Neuronal stem cell (in vitro differentiated cells): ENCODE results near the gene CD4.

Source experiments
- DNase-seq: peaks from one replicate; pipeline ENCODE4 v3.0.0-alpha.2; 2013; ENCODE audit warnings: low spot score
- H2AFZ ChIP-seq: one replicate; pipeline ENCODE4 v1.6.1; 2013; ENCODE audit warnings: mild to moderate bottlenecking, low read length, inconsistent platforms
- H2AK5ac ChIP-seq: 2 replicates; pipeline ENCODE4 v1.6.1; 2013; ENCODE audit warnings: low read depth, mild to moderate bottlenecking, inconsistent platforms, low read length, moderate library complexity, mixed read lengths
- H2BK120ac ChIP-seq: 2 replicates; pipeline ENCODE4 v1.6.1; 2013; ENCODE audit warnings: low read depth, mild to moderate bottlenecking, inconsistent platforms, low read length, moderate library complexity, mixed read lengths
- H2BK12ac ChIP-seq: one replicate; pipeline ENCODE4 v1.6.1; 2013; ENCODE audit warnings: low read length, inconsistent platforms
- H2BK15ac ChIP-seq: 2 replicates; pipeline ENCODE4 v1.6.1; 2013; ENCODE audit warnings: mild to moderate bottlenecking, low read length, inconsistent platforms, mixed read lengths
- H2BK5ac ChIP-seq: one replicate; pipeline ENCODE4 v1.6.1; 2013; ENCODE audit warnings: inconsistent platforms, mild to moderate bottlenecking, low read length, moderate library complexity
- H3K14ac ChIP-seq: one replicate; pipeline ENCODE4 v1.6.1; 2013; ENCODE audit warnings: low read length, inconsistent platforms
- H3K18ac ChIP-seq: 2 replicates; pipeline ENCODE4 v1.6.1; 2013; ENCODE audit warnings: low read length, inconsistent platforms
- H3K23ac ChIP-seq: 2 replicates; pipeline ENCODE4 v1.6.1; 2013; ENCODE audit warnings: low read depth, mild to moderate bottlenecking, mixed read lengths, low read length, inconsistent platforms; ENCODE audit not compliant: poor library complexity
- H3K27ac ChIP-seq: replicated peaks from 3 replicates; pipeline ENCODE4 v1.5.1; 2013; ENCODE audit warnings: low read length, inconsistent platforms
- H3K27me3 ChIP-seq, 3 experiments: 2 replicates each; pipeline ENCODE4 v1.6.1; 2013; ENCODE audit warnings: low read length in 3 of 3, mild to moderate bottlenecking in 2 of 3, inconsistent platforms in 1 of 3, low read depth in 1 of 3, mixed read lengths in 1 of 3, moderate library complexity in 1 of 3; ENCODE audit not compliant: control insufficient read depth in 3 of 3, insufficient read depth in 3 of 3
- H3K36me3 ChIP-seq, 2 donors: replicated peaks in 1 of 2; 2 replicates each; pipeline ENCODE4 v1.6.1; 2013; ENCODE audit warnings: low read length in 2 of 2; ENCODE audit not compliant: control insufficient read depth in 2 of 2, insufficient read depth in 2 of 2
- H3K4ac ChIP-seq: 2 replicates; pipeline ENCODE4 v1.6.1; 2013; ENCODE audit warnings: inconsistent platforms, mild to moderate bottlenecking, low read length, moderate library complexity
- H3K4me1 ChIP-seq, 2 donors: 1 replicate in 1 of 2; 2 replicates in 1 of 2; pipeline ENCODE4 v1.6.1; 2013; ENCODE audit warnings: low read length in 2 of 2, low read depth in 1 of 2; ENCODE audit not compliant: control insufficient read depth in 2 of 2, insufficient read depth in 1 of 2
- H3K4me2 ChIP-seq: one replicate; pipeline ENCODE4 v1.6.1; 2013; ENCODE audit warnings: mild to moderate bottlenecking, low read length, inconsistent platforms; ENCODE audit not compliant: insufficient read depth, poor library complexity, severe bottlenecking
- H3K4me3 ChIP-seq, 2 donors: 2 replicates each; pipeline ENCODE4 v1.5.1; 2013; ENCODE audit warnings: low read length in 2 of 2, mild to moderate bottlenecking in 2 of 2, inconsistent platforms in 1 of 2, moderate library complexity in 1 of 2
- H3K79me1 ChIP-seq: one replicate; pipeline ENCODE4 v1.6.1; 2013; ENCODE audit warnings: low read depth, mild to moderate bottlenecking, inconsistent platforms, low read length, moderate library complexity
- H3K9ac ChIP-seq: one replicate; pipeline ENCODE4 v1.6.1; 2013; ENCODE audit warnings: mild to moderate bottlenecking, low read depth, low read length, inconsistent platforms; ENCODE audit not compliant: poor library complexity
- H3K9me3 ChIP-seq, 2 donors: replicated peaks in 1 of 2; 2 replicates each; pipeline versions ENCODE3 to v1.6.1; 2013; ENCODE audit warnings: low read length in 2 of 2, mild to moderate bottlenecking in 2 of 2, inconsistent platforms in 1 of 2, low read depth in 1 of 2, mixed read lengths in 1 of 2, moderate library complexity in 1 of 2; ENCODE audit not compliant: control insufficient read depth in 2 of 2, insufficient read depth in 1 of 2
- H4K8ac ChIP-seq: one replicate; pipeline ENCODE4 v1.6.1; 2013; ENCODE audit warnings: low read depth, mild to moderate bottlenecking, inconsistent platforms, low read length, moderate library complexity
- H4K91ac ChIP-seq: one replicate; pipeline ENCODE4 v1.6.1; 2013; ENCODE audit warnings: low read length, low read depth, mild to moderate bottlenecking, inconsistent platforms; ENCODE audit not compliant: poor library complexity
- WGBS, 2 donors: extraction: QIAGEN DNeasy Blood & Tissue Kit; methylation state at CpG; one replicate each; pipeline ENCODE4 v1.1.7; 2013; ENCODE audit warnings: missing lambda C conversion rate in 2 of 2, mixed read lengths in 1 of 2; ENCODE audit not compliant: insufficient read length in 2 of 2, insufficient replicate concordance in 1 of 2; ENCODE audit errors: extremely low coverage in 2 of 2; 5-methylcytosine and 5-hydroxymethylcytosine counted together

The CD4 gene

GRCh38 chr12:6830286-6830890 is 41.1 kb downstream of the CD4 start:
- WGBS, 2 donors = no CpG with 5 or more reads among the region's 11 CpGs
- Histone ChIP-seq H3K18ac (peak overlapping the region; percentile 42), H3K9me3 (no peaks in the 10 kb centered on the region), H3K36me3 (peaks cover 37 to 54% of the 10 kb centered on the region in 2 donors), H3K27ac (no peak overlapping the region), H2AK5ac (peak overlapping the region; percentile 65), H2BK15ac (no peak overlapping the region), H3K4ac (no peak overlapping the region), H2BK12ac (no peak overlapping the region), H3K27me3 (no peaks in the 10 kb centered on the region), H3K14ac (no peak overlapping the region), H3K79me1 (peaks cover 31% of the 10 kb centered on the region), H2AFZ (no peak overlapping the region), H3K23ac (peak overlapping the region; percentile 50), H3K4me3 (peak overlapping the region; percentile 18 to 87), H3K9ac (no peak overlapping the region), H3K4me2 (no peak overlapping the region), H4K8ac (no peak overlapping the region), H3K4me1 (peaks cover 12 to 14% of the 10 kb centered on the region in 2 donors), H2BK5ac (no peak overlapping the region), H4K91ac (no peak overlapping the region), H2BK120ac (peak overlapping the region; percentile 93)
- no peak for DNase-seq

- Histone ChIP-seq H3K4me2 (no peak overlapping the region), H3K79me1 (peaks cover 30% of the 10 kb centered on the region), H2BK120ac (peak overlapping the region; percentile 93), H4K91ac (no peak overlapping the region), H2AFZ (no peak overlapping the region), H2BK15ac (no peak overlapping the region), H3K4me1 (peaks cover 12% of the 10 kb centered on the region in 2 donors), H3K4ac (no peak overlapping the region), H3K36me3 (peaks cover 39 to 59% of the 10 kb centered on the region in 2 donors), H3K27ac (no peak overlapping the region), H2BK12ac (peak overlapping the region; percentile 68), H2BK5ac (no peak overlapping the region), H2AK5ac (no peak overlapping the region), H4K8ac (no peak overlapping the region), H3K27me3 (no peaks in the 10 kb centered on the region), H3K9ac (no peak overlapping the region), H3K18ac (no peak overlapping the region), H3K9me3 (no peaks in the 10 kb centered on the region), H3K23ac (peak overlapping the region; percentile 82), H3K4me3 (no peak overlapping the region), H3K14ac (no peak overlapping the region)
- no CpG with 5 or more reads among the region's 6 CpGs for WGBS, 2 donors
- DNase-seq = no peak
Observed at GRCh38 chr12:6830999-6831398, 41.7 kb downstream of the CD4 start.

GRCh38 chr12:6831450-6831995 is 42.2 kb downstream of the CD4 start:
- Histone ChIP-seq H4K8ac (no peak overlapping the region), H2BK12ac (no peak overlapping the region), H3K4ac (no peak overlapping the region), H2AK5ac (no peak overlapping the region), H3K4me2 (no peak overlapping the region), H3K9ac (peak overlapping the region; percentile 16), H2BK120ac (peak overlapping the region; percentile 93), H3K23ac (peak overlapping the region; percentile 82), H4K91ac (no peak overlapping the region), H3K27ac (no peak overlapping the region), H2AFZ (no peak overlapping the region), H3K4me3 (no peak overlapping the region), H3K9me3 (no peaks in the 10 kb centered on the region), H2BK15ac (no peak overlapping the region), H3K18ac (no peak overlapping the region), H3K4me1 (peaks cover 12% of the 10 kb centered on the region in 2 donors), H3K14ac (no peak overlapping the region), H3K79me1 (peaks cover 30% of the 10 kb centered on the region), H2BK5ac (no peak overlapping the region), H3K27me3 (no peaks in the 10 kb centered on the region), H3K36me3 (peaks cover 43 to 64% of the 10 kb centered on the region in 2 donors)
- DNase-seq = no peak
- WGBS, 2 donors = no CpG with 5 or more reads among the region's 12 CpGs

- Histone ChIP-seq H2AK5ac (no peak overlapping the region), H2BK12ac (no peak overlapping the region), H3K4ac (no peak overlapping the region), H3K23ac (no peak overlapping the region), H4K8ac (no peak overlapping the region), H2BK120ac (no peak overlapping the region), H3K4me3 (no peak overlapping the region), H3K18ac (no peak overlapping the region), H3K27ac (no peak overlapping the region), H3K9ac (no peak overlapping the region), H2BK5ac (no peak overlapping the region), H3K27me3 (no peaks in the 10 kb centered on the region), H2AFZ (no peak overlapping the region), H3K4me1 (peaks cover 8 to 10% of the 10 kb centered on the region in 2 donors), H3K14ac (no peak overlapping the region), H2BK15ac (no peak overlapping the region), H4K91ac (no peak overlapping the region), H3K36me3 (peaks cover 49 to 70% of the 10 kb centered on the region in 2 donors), H3K79me1 (peaks cover 27% of the 10 kb centered on the region), H3K9me3 (no peaks in the 10 kb centered on the region), H3K4me2 (no peak overlapping the region)
- DNase-seq = no peak
- no CpG with 5 or more reads among the region's 4 CpGs for WGBS, 2 donors
Observed at GRCh38 chr12:6832125-6832524, 42.8 kb downstream of the CD4 start.
